Measurements from ENCODE around the gene ZNHIT6.
"Not testable (repeated sequence)": the region's sequence is repeated elsewhere in the genome, so short reads cannot be mapped to it uniquely, and the experiment has no call there.

Gene ZNHIT6

GRCh38 chr1:85707990-85708828 is at the start of gene ZNHIT6:
Gene ZNHIT6, minus strand, starts transcription at chr1:85708433. Its CDS starts 149 bp downstream, at chr1:85708284.
- Histone ChIP-seq H3K9me3 (replicated peaks in 1 of 11) (peaks cover 0 to 13% (median 6%) of the 10 kb centered on the region in 11 experiments; a peak in 14 of 22 replicates), H3K27me3 (no peaks in the 10 kb centered on the region), H3K27ac (peak within 1 kb of the TSS; percentile 59 to 86 (median 81)), H4K20me1 (peaks cover 0 to 34% (median 0%) of the 10 kb centered on the region in 11 experiments; a peak in 6 of 22 replicates), H3K36me3 (peaks cover 24 to 36% (median 30%) of the 10 kb centered on the region in 11 experiments), H3K4me3 (peak within 1 kb of the TSS; percentile 82 to 99 (median 93)), H3K4me1 (peaks cover 9 to 27% (median 18%) of the 10 kb centered on the region in 10 experiments), H3K4me2 (peak within 1 kb of the TSS; percentile 82 to 99 (median 95)), H3K9ac (peak within 1 kb of the TSS; percentile 80 to 90 (median 85))
- TF ChIP-seq Cebpa-rat (IDR thresholded peaks at IDR 0.05), result no peak

- no peaks in the 10 kb centered on the region for H4K20me1 ChIP-seq
- no peaks in the 10 kb centered on the region for H3K36me3 ChIP-seq
- H3K4me1 ChIP-seq, result no peaks in the 10 kb centered on the region
- H3K27me3 ChIP-seq, result no peaks in the 10 kb centered on the region
- H3K9ac ChIP-seq, result no peak overlapping the region
- no peak overlapping the region for H3K4me2 ChIP-seq
- H3K27ac ChIP-seq, result no peak overlapping the region
- H3K4me3 ChIP-seq, result no peak overlapping the region
- peaks cover 0 to 10% (median 0%) of the 10 kb centered on the region in 11 experiments; a peak in 3 of 22 replicates for H3K9me3 ChIP-seq (replicated peaks in 1 of 11)
- no peak for TF ChIP-seq Cebpa-rat (IDR thresholded peaks at IDR 0.05)
Measured at GRCh38 chr1:85756864-85757263, 48.6 kb upstream of the ZNHIT6 start.

GRCh38 chr1:85748120-85748519 is 39.9 kb upstream of the ZNHIT6 start:
- Histone ChIP-seq H3K27me3 (no peaks in the 10 kb centered on the region), H3K4me1 (no peaks in the 10 kb centered on the region), H3K27ac (no peak overlapping the region), H3K4me2 (no peak overlapping the region), H4K20me1 (no peaks in the 10 kb centered on the region), H3K9ac (no peak overlapping the region), H3K4me3 (no peak overlapping the region), H3K36me3 (no peaks in the 10 kb centered on the region), H3K9me3 (replicated peaks in 1 of 11) (no peaks in the 10 kb centered on the region)
- TF ChIP-seq Cebpa-rat (IDR thresholded peaks at IDR 0.05), result no peak

GRCh38 chr1:85746777-85747176 is 38.5 kb upstream of the ZNHIT6 start:
- no peaks in the 10 kb centered on the region for H3K36me3 ChIP-seq
- H3K27me3 ChIP-seq, result no peaks in the 10 kb centered on the region
- TF ChIP-seq Cebpa-rat (IDR thresholded peaks at IDR 0.05), result no peak
- no peaks in the 10 kb centered on the region for H4K20me1 ChIP-seq
- H3K9ac ChIP-seq, result no peak overlapping the region
- no peaks in the 10 kb centered on the region for H3K4me1 ChIP-seq
- no peak overlapping the region for H3K27ac ChIP-seq
- H3K9me3 ChIP-seq (replicated peaks in 1 of 11), result no peaks in the 10 kb centered on the region
- no peak overlapping the region for H3K4me3 ChIP-seq
- H3K4me2 ChIP-seq, result no peak overlapping the region

- Histone ChIP-seq H3K4me1 (no peaks in the 10 kb centered on the region), H3K4me3 (no peak overlapping the region), H3K27me3 (no peaks in the 10 kb centered on the region), H4K20me1 (no peaks in the 10 kb centered on the region), H3K4me2 (no peak overlapping the region), H3K9me3 (replicated peaks in 1 of 11) (no peaks in the 10 kb centered on the region), H3K9ac (no peak overlapping the region), H3K36me3 (no peaks in the 10 kb centered on the region), H3K27ac (no peak overlapping the region)
- TF ChIP-seq Cebpa-rat (IDR thresholded peaks at IDR 0.05), result no peak
Measured at GRCh38 chr1:85743814-85744213, 35.6 kb upstream of the ZNHIT6 start.

- no peaks in the 10 kb centered on the region for H4K20me1 ChIP-seq
- H3K9me3 ChIP-seq (replicated peaks in 1 of 11), result no peaks in the 10 kb centered on the region
- H3K4me2 ChIP-seq, result no peak overlapping the region
- no peaks in the 10 kb centered on the region for H3K4me1 ChIP-seq
- no peak overlapping the region for H3K27ac ChIP-seq
- no peak overlapping the region for H3K9ac ChIP-seq
- H3K27me3 ChIP-seq, result no peaks in the 10 kb centered on the region
- H3K4me3 ChIP-seq, result no peak overlapping the region
- H3K36me3 ChIP-seq, result no peaks in the 10 kb centered on the region
- TF ChIP-seq Cebpa-rat (IDR thresholded peaks at IDR 0.05), result no peak
Measured at GRCh38 chr1:85734931-85735330, 26.7 kb upstream of the ZNHIT6 start.

- Histone ChIP-seq H3K4me3 (no peak overlapping the region), H3K9me3 (replicated peaks in 1 of 11) (peaks cover 28 to 45% (median 41%) of the 10 kb centered on the region in 11 experiments), H3K27me3 (no peaks in the 10 kb centered on the region), H3K4me1 (no peaks in the 10 kb centered on the region), H3K27ac (no peak overlapping the region), H4K20me1 (no peaks in the 10 kb centered on the region), H3K36me3 (no peaks in the 10 kb centered on the region), H3K9ac (no peak overlapping the region), H3K4me2 (no peak overlapping the region)
- TF ChIP-seq Cebpa-rat (IDR thresholded peaks at IDR 0.05), result no peak
Measured at GRCh38 chr1:85718678-85719340, 10.6 kb upstream of the ZNHIT6 start.

GRCh38 chr1:85714418-85715114 is 6.3 kb upstream of the ZNHIT6 start:
- not testable (repeated sequence) for H3K9ac ChIP-seq, H3K4me3 ChIP-seq, H3K27me3 ChIP-seq, H3K4me1 ChIP-seq, H3K27ac ChIP-seq, H4K20me1 ChIP-seq, H3K36me3 ChIP-seq, H3K4me2 ChIP-seq
- H3K9me3 ChIP-seq (replicated peaks in 1 of 11), result peaks cover 23 to 28% (median 26%) of the 10 kb centered on the region in 11 experiments

GRCh38 chr1:85708829-85709227 is 595 bp upstream of the ZNHIT6 start:
- H3K4me2 ChIP-seq, result peak overlapping the region; percentile 63 to 99 (median 94)
- H4K20me1 ChIP-seq, result peaks cover 0 to 30% (median 0%) of the 10 kb centered on the region in 11 experiments; a peak in 5 of 22 replicates
- peak overlapping the region; percentile 80 to 90 (median 85) for H3K9ac ChIP-seq
- no peaks in the 10 kb centered on the region for H3K27me3 ChIP-seq
- peak overlapping the region; percentile 59 to 86 (median 81); a peak in 20 of 22 replicates for H3K27ac ChIP-seq
- H3K36me3 ChIP-seq, result peaks cover 19 to 30% (median 24%) of the 10 kb centered on the region in 11 experiments
- H3K4me3 ChIP-seq, result peak overlapping the region; percentile 82 to 99 (median 93)
- H3K4me1 ChIP-seq, result peaks cover 9 to 27% (median 18%) of the 10 kb centered on the region in 10 experiments
- TF ChIP-seq Cebpa-rat (IDR thresholded peaks at IDR 0.05), result no peak
- H3K9me3 ChIP-seq (replicated peaks in 1 of 11), result peaks cover 5 to 19% (median 12%) of the 10 kb centered on the region in 11 experiments
